ENCODE data around the gene FRMD4A. TPM values are rescaled to one million over a fixed set of nuclear protein-coding genes. Genes with fewer than 3 reads are reported as not detected.

FRMD4A gene
- total and polyA plus RNA-seq, 10 of the 15 experiments (the other 5 are each of a cell fraction or from before 2014, with no cell fraction given), result 17.8 to 75.2 (median 39.1) TPM

DNA sequence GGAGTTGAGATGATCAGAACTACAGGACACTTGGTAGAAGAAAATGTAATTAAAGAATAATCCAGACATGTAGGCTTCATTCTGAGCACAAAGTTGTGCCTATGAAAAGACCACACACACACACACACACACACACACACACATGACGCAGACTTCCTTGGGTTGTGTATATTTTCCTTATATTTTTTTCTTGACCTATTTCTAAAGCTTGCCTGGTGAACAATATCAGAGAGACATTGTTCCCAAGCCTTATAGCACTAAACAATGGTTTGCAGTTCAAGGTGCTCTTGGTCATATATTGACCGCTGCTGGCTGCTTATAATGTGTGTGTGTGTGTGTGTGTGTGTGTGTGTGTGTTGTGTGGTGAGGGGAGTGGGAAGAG is 541.3 kb downstream of the FRMD4A start:
- peaks cover 0 to 8% of the 10 kb centered on the region in 2 experiments; a peak in 2 of 4 replicates for H3K36me3 ChIP-seq (ENCODE audit: control insufficient read depth in 2 of 2, insufficient read depth in 2 of 2, low read length in 1 of 2)
- peaks cover 12% of the 10 kb centered on the region for H3K4me1 ChIP-seq (ENCODE audit: control insufficient read depth, insufficient read depth, low read length)
- H3K27me3 ChIP-seq (replicated peaks in 1 of 2; ENCODE audit: control insufficient read depth in 2 of 2, insufficient read depth in 2 of 2, low read length in 1 of 2), result no peaks in the 10 kb centered on the region
- in situ Hi-C loops (cut with MboI), result no loop called here
- no peak for FAIRE-seq
- no TSS peak for BruUV-seq (replicated peaks)
- ChIA-PET SMC1A (ENCODE audit: uncharacterized antibody, unreplicated experiment) (interaction anchor here (0.7 to 4.2 kb wide), 16 partner anchors 10 to 411 kb away, joined by 3 to 30 read pairs (median 3); no protein-coding TSS in a partner anchor), POLR2A (interaction anchor here (1.3 to 1.4 kb wide), 2 partner anchors 181 to 397 kb away, joined by 3 to 4 read pairs; no protein-coding TSS in a partner anchor), RAD21 (ENCODE audit: unreplicated experiment) (interaction anchor here (1.0 to 3.8 kb wide), 18 partner anchors 13 to 406 kb away, joined by 3 to 32 read pairs (median 4); no protein-coding TSS in a partner anchor), CTCF (interaction anchor here (0.6 to 1.5 kb wide), 11 partner anchors 98 to 537 kb away, joined by 3 to 10 read pairs (median 4); no protein-coding TSS in a partner anchor)
- no peaks in the 10 kb centered on the region for H3K9me3 ChIP-seq (replicated peaks; ENCODE audit: control insufficient read depth, insufficient read depth, low read length)
- H3K27ac ChIP-seq (ENCODE audit: control insufficient read depth, insufficient read depth), result no peak overlapping the region
- H3K4me3 ChIP-seq, result no peak overlapping the region
- H2AFZ ChIP-seq (ENCODE audit: control insufficient read depth, low read depth, low read length), result no peak overlapping the region
- H3K4me2 ChIP-seq (ENCODE audit: control insufficient read depth, insufficient read depth), result no peak overlapping the region
- DNase-seq (ENCODE audit: low read depth, low spot score), result no peak
- intact Hi-C loops (cut with micrococcal nuclease; ENCODE audit: unreplicated experiment), result loop anchor here (5.0 to 10.0 kb wide), 3 partner anchors 138 to 705 kb away; no protein-coding TSS in a partner anchor
- TF ChIP-seq, protein P1, sequence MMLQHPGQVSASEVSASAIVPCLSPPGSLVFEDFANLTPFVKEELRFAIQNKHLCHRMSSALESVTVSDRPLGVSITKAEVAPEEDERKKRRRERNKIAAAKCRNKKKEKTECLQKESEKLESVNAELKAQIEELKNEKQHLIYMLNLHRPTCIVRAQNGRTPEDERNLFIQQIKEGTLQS (IDR thresholded peaks at IDR 0.05; ENCODE audit: borderline replicate concordance, extremely low read depth, low read depth, low read length), result no peak
- TF ChIP-seq EZH2 (IDR thresholded peaks at IDR 0.05; ENCODE audit: borderline replicate concordance, control insufficient read depth, low read depth, low read length), result no peak
- no peak for TF ChIP-seq BACH1 (IDR thresholded peaks at IDR 0.05; ENCODE audit: borderline replicate concordance)
- TF ChIP-seq NFYA (IDR thresholded peaks at IDR 0.05; ENCODE audit: borderline replicate concordance, low read depth, low read length), result no peak
- TF ChIP-seq MXI1 (IDR thresholded peaks at IDR 0.05; ENCODE audit: low read depth, low read length), result no peak
- TF ChIP-seq, protein P2, sequence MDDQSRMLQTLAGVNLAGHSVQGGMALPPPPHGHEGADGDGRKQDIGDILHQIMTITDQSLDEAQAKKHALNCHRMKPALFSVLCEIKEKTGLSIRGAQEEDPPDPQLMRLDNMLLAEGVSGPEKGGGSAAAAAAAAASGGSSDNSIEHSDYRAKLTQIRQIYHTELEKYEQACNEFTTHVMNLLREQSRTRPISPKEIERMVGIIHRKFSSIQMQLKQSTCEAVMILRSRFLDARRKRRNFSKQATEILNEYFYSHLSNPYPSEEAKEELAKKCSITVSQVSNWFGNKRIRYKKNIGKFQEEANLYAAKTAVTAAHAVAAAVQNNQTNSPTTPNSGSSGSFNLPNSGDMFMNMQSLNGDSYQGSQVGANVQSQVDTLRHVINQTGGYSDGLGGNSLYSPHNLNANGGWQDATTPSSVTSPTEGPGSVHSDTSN (IDR thresholded peaks at IDR 0.05; ENCODE audit: insufficient replicate concordance, low read depth, low read length), result no peak
- TF ChIP-seq IKZF1 (conservative IDR thresholded peaks at IDR 0.05), result no peak
- no peak for TF ChIP-seq LARP7 (IDR thresholded peaks at IDR 0.05)
- TF ChIP-seq SIN3A (IDR thresholded peaks at IDR 0.05; ENCODE audit: low read depth, low read length), result no peak
- WGBS (ENCODE audit: insufficient coverage, insufficient replicate concordance, low lambda C conversion rate, missing lambda C conversion rate), result 63% methylated on average over 2 of the region's 2 CpGs
- no peak for ATAC-seq
- no peak overlapping the region for H3K9ac ChIP-seq (ENCODE audit: control insufficient read depth, insufficient read depth, low read length)
- H3K79me2 ChIP-seq (ENCODE audit: control insufficient read depth, insufficient read depth, low read length), result no peaks in the 10 kb centered on the region
- no peaks in the 10 kb centered on the region for H4K20me1 ChIP-seq (ENCODE audit: control insufficient read depth, insufficient read depth)

Data from GM12878 (cell line).